Measurements from ENCODE around the gene LTB4R. TPM values are rescaled to one million over a fixed set of nuclear protein-coding genes. Genes with fewer than 3 reads are reported as not detected.
A peak's percentile ranks its signal among the peaks of the same experiment; 100 is the strongest.

Gene LTB4R
- total RNA-seq, 2 donors from 2014 or later = 1.9 to 3.0 TPM

DNA sequence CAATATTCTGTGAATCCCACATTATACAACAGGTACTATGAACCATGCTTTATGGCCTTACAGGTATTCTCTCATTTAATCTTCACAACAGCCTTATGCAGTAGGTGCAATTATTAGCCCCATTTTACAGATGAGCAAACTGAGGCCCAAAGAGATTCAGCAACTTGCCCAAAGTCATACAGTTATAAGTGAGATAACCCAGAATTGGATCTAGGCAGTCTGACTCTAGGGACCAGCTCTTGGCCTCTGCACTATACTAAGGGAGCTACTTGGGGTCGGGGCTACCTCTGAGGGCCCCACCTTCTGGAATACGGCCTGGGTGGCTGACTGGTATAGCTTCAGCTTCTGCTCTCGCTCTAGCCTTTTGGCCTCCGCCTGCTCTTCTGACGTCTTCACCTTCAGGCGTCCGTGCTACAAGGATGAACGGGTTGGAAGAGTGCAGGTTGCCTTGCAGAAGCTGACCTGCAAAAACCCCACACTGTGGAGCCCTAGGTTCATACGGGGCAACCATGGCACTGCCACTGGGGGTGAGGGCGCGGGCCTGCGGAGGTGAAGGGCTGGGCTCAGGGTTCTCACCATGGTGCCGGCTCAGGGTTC is 40.7 kb upstream of the LTB4R start:
- Histone ChIP-seq H3K9me3 (no peaks in the 10 kb centered on the region), H3K27ac (peak overlapping the region; percentile 92 to 95)
- no peak for DNase-seq (ENCODE audit: low spot score)

DNA sequence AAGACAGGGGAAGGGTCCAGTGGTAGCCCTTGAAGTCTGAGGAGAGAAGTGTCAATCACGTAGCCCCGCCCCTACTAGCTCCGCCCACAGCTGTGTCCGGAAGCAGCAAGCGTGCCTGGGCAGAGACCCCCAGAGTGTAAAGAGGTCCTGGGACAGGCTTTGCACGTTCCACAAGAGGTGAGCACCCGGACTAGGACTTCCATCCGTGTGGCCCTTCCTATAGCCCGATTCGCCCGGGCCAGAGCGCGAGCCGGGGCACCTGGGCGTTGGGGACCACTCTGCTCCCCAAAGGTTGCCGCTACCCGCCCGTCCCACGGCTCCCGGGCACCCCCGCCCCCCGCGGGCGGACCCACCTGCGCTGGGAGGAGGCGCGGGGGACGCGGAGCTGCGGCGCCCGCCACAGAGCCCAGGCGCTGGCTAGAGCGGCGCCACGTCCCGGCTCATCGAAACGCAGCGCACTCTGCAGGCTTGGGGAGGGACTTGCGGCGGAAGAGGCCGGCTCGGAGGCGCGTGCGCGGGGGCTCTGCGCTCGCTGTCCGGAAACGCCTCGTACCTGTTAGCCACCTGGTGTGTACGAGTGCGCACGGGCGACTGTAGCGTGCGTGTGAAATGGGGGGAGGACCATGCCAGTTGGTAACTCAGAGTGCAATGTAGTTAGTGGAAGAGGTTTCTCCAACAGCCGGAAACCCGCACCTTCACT is 40.0 kb upstream of the LTB4R start, which contains the start of gene RABGGTA:
Gene RABGGTA (minus strand): TSS at position 464 of the 700 bp plus-strand sequence. CDS start 482 bp downstream, outside the sequence.
- peak; percentile 73 for DNase-seq (ENCODE audit: low spot score)
- H3K4me1 ChIP-seq = peaks cover 0 to 11% of the 10 kb centered on the region in 2 donors

More for the DNA sequence above, 40.7 kb upstream of the LTB4R start:
- H3K36me3 ChIP-seq = peaks cover 9% of the 10 kb centered on the region
- peaks cover 0 to 11% of the 10 kb centered on the region in 2 donors for H3K4me1 ChIP-seq
- no peaks in the 10 kb centered on the region for H3K27me3 ChIP-seq
- TF ChIP-seq, protein P1, sequence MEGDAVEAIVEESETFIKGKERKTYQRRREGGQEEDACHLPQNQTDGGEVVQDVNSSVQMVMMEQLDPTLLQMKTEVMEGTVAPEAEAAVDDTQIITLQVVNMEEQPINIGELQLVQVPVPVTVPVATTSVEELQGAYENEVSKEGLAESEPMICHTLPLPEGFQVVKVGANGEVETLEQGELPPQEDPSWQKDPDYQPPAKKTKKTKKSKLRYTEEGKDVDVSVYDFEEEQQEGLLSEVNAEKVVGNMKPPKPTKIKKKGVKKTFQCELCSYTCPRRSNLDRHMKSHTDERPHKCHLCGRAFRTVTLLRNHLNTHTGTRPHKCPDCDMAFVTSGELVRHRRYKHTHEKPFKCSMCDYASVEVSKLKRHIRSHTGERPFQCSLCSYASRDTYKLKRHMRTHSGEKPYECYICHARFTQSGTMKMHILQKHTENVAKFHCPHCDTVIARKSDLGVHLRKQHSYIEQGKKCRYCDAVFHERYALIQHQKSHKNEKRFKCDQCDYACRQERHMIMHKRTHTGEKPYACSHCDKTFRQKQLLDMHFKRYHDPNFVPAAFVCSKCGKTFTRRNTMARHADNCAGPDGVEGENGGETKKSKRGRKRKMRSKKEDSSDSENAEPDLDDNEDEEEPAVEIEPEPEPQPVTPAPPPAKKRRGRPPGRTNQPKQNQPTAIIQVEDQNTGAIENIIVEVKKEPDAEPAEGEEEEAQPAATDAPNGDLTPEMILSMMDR (IDR thresholded peaks at IDR 0.05) = no peak
- peak overlapping the region; percentile 69 to 97 for H3K4me3 ChIP-seq

DNA sequence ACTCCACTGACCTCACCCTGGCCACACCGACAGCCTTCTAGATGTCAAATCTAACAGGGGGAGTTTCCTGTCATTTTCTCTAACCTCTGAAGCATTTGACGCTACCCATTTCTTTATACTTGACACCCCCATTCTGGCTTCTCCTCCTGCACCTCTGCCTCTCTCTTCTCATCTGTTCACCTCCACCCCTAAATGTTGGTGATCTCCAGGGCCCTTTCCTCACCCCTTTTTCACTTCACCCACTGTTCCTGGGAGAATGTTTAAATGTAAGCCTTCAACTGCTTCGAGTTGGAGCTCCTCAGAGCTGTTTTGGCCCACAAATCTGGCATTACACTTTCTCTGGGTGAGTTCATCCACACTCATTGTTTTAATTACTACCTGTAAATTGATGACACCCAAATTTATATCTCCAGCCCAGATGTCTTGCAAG is 39.5 kb upstream of the LTB4R start:
- Histone ChIP-seq H3K4me1 (peaks cover 0 to 11% of the 10 kb centered on the region in 2 donors), H3K4me3 (peak overlapping the region; percentile 69 to 97), H3K27me3 (no peaks in the 10 kb centered on the region), H3K27ac (peak overlapping the region; percentile 92 to 95), H3K9me3 (no peaks in the 10 kb centered on the region), H3K36me3 (peaks cover 6% of the 10 kb centered on the region)
- DNase-seq (ENCODE audit: low spot score) = no peak
- TF ChIP-seq, protein P1 (IDR thresholded peaks at IDR 0.05) = no peak

More for the DNA sequence above, 40.0 kb upstream of the LTB4R start, which contains the start of gene RABGGTA:
- Histone ChIP-seq H3K27ac (peak within 1 kb of the TSS; percentile 92 to 95), H3K9me3 (no peaks in the 10 kb centered on the region), H3K36me3 (peaks cover 9% of the 10 kb centered on the region), H3K27me3 (no peaks in the 10 kb centered on the region), H3K4me3 (peak within 1 kb of the TSS; percentile 69 to 97)
- TF ChIP-seq, protein P1 (IDR thresholded peaks at IDR 0.05) = peak; percentile 76 to 87

DNA sequence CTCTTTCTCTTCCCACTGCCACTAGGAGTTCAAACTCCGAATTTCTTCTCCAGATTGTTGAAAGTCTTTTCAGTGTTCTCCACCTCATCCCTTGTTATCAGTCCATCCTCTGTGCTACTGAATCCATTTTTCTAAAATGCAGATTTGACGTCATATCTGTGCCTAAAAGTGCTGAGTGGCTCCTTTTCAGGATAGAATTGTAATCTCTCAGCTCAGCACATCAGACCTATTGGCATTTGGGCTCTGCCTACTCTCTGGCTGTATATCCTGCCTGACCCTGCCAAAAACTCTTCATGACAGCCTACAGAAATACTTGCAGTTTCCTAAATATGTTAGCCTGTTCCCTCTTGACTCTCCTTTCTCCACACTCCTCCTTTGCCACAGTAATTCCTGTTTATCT is 38.8 kb upstream of the LTB4R start:
- Histone ChIP-seq H3K27ac (no peak overlapping the region), H3K4me1 (peaks cover 0 to 11% of the 10 kb centered on the region in 2 donors)

DNA sequence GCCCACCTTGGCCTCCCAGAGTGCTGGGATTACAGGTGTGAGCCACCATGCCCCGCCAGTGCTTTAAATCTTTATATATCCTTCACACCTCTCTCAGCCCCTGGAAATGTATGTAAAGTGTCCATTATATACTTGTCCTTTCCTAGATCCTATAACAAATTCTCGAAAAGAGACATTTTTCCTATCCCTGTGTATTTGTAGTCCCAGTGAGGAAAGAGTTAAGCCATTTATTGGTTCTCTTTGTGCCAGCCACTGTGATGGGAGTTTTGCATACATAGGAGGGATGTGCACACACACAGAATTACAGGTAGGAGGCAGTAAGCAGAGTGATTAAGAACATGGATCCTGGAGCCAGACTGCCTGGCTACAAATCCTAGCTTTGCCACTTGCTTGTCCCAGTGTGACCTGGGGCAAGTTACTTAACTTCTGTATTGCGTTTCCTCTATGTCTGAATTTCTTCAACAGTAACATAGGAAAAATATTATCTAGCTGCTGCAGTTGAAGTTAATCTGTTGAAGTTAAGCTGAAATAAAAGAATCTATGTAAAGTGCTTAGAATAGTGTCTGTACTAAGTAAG is 37.8 kb upstream of the LTB4R start:
- no peak overlapping the region for H3K4me3 ChIP-seq
- H3K36me3 ChIP-seq = no peaks in the 10 kb centered on the region
- no peaks in the 10 kb centered on the region for H3K27me3 ChIP-seq
- peaks cover 0 to 13% of the 10 kb centered on the region in 2 donors for H3K4me1 ChIP-seq
- H3K9me3 ChIP-seq = no peaks in the 10 kb centered on the region
- no peak for DNase-seq (ENCODE audit: low spot score)
- TF ChIP-seq, protein P1 (IDR thresholded peaks at IDR 0.05) = no peak
- no peak overlapping the region for H3K27ac ChIP-seq

More for the DNA sequence above, 38.8 kb upstream of the LTB4R start:
- Histone ChIP-seq H3K9me3 (no peaks in the 10 kb centered on the region), H3K27me3 (no peaks in the 10 kb centered on the region), H3K36me3 (peaks cover 2% of the 10 kb centered on the region), H3K4me3 (no peak overlapping the region)
- TF ChIP-seq, protein P1 (IDR thresholded peaks at IDR 0.05) = no peak
- no peak for DNase-seq (ENCODE audit: low spot score)
